Measurements from ENCODE around the gene TPRKB. TPM values are rescaled to one million over a fixed set of nuclear protein-coding genes. Genes with fewer than 3 reads are reported as not detected.
"Not testable (repeated sequence)": the region's sequence is repeated elsewhere in the genome, so short reads cannot be mapped to it uniquely, and the experiment has no call there.

The TPRKB gene
- total RNA-seq, 2 donors from 2014 or later = 18.9 to 26.5 TPM

DNA sequence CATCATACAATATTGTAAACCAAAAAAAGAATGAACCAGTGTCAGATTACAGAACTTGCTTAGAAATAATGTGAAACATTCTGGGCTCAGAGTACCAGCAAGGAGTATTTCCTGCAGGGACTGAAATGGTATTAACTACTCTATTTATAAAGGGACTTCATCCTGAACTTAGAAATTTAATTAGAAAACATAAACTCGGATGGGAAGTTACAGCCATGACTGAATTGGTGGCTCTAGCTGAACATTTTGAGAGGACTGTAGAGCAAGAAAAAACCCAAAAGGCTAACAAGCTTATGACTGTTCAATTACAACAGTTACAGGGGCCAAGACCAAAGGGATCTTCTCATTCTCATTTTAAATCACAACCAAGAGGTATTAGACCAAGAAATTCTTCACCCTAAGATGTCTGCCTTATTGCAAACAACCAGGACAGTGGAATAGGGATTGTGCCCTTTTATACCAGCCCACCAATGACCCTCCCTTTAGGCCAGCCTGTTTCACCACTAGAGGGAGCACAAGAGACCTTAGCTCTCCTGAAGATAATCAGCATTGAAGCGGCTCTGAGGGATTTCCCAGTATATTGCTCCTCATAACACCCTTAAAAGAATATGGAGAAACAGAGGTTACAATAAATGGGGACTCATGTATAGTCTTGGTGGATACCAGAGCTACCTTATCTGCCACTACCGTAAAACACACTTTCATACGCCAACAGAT is 46.6 kb downstream of the TPRKB start:
- DNase-seq (ENCODE audit: low spot score); H3K27me3 ChIP-seq (replicated peaks; ENCODE audit: insufficient read depth); ATAC-seq (ENCODE audit: insufficient number of reproducible peaks, low FRiP score, low read depth); H3K27ac ChIP-seq; H3K4me1 ChIP-seq (ENCODE audit: control insufficient read depth in 1 of 2, low read depth in 2 of 2); H3K36me3 ChIP-seq; H3K9me3 ChIP-seq; H3K4me3 ChIP-seq: not testable (repeated sequence)
- TF ChIP-seq, protein P1, sequence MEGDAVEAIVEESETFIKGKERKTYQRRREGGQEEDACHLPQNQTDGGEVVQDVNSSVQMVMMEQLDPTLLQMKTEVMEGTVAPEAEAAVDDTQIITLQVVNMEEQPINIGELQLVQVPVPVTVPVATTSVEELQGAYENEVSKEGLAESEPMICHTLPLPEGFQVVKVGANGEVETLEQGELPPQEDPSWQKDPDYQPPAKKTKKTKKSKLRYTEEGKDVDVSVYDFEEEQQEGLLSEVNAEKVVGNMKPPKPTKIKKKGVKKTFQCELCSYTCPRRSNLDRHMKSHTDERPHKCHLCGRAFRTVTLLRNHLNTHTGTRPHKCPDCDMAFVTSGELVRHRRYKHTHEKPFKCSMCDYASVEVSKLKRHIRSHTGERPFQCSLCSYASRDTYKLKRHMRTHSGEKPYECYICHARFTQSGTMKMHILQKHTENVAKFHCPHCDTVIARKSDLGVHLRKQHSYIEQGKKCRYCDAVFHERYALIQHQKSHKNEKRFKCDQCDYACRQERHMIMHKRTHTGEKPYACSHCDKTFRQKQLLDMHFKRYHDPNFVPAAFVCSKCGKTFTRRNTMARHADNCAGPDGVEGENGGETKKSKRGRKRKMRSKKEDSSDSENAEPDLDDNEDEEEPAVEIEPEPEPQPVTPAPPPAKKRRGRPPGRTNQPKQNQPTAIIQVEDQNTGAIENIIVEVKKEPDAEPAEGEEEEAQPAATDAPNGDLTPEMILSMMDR (IDR thresholded peaks at IDR 0.05) = peak; percentile 27

DNA sequence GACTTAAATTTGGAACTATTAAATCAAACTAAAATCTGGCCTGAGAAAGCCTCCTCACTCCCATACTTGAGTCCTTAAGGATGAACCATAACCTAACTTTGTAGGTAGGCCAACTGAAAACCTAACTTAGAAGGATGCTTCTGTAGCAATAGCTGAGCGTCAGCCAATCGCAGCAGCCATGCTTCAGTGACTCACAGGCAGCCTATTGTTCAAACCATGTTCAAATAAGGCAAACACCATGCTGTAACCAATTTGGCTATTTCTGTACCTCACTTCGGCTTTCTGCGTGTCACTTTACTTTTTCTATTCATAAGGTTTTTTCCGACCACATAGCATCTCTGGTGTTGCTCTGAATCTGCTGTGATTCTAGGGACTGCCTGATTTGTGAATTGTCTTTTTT is 48.7 kb downstream of the TPRKB start:
- H3K4me1 ChIP-seq (ENCODE audit: control insufficient read depth in 1 of 2, low read depth in 2 of 2); ATAC-seq (ENCODE audit: insufficient number of reproducible peaks, low FRiP score, low read depth); H3K36me3 ChIP-seq; H3K9me3 ChIP-seq; H3K4me3 ChIP-seq; DNase-seq (ENCODE audit: low spot score); H3K27ac ChIP-seq; H3K27me3 ChIP-seq (replicated peaks; ENCODE audit: insufficient read depth): not testable (repeated sequence)

DNA sequence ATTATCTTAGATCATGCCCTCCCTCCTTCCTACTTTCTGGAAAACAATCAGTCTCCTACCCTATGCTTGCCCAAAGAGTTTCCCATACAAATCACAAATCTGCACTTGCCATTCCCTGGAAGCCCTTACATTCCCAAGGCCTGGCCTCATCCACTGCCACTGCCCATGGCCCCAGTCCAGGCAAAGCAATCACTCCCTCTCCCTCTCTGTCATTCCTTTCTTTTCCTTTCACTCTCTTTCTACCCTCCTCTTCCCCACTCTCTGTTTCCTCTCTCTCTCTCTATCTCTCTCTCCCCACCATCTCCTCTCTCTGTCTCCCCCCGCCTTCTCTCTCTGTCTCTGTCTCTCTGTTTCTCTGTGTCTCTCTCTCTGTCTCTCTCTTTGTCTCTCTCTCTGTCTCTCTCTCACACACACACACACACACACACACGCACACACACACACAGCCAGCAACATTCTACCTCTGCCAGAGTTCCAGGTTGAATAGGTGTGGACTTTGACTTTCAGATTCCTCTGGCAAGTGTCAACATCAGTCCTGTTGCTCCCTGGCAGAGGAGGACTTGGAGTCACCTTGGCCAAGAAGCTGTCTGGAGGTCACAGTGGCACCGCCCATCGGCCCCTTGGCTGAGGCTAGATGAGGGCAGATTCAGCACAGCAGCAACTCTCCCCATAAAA is 51.2 kb downstream of the TPRKB start:
- H3K36me3 ChIP-seq = no peaks in the 10 kb centered on the region
- H3K4me3 ChIP-seq = no peak overlapping the region
- ATAC-seq (ENCODE audit: insufficient number of reproducible peaks, low FRiP score, low read depth) (no peak), DNase-seq (ENCODE audit: low spot score) (no peak)
- TF ChIP-seq, protein P1 (IDR thresholded peaks at IDR 0.05) = no peak
- peak overlapping the region in 1 of 2 donors; percentile 8 for H3K27ac ChIP-seq
- peaks cover 4% of the 10 kb centered on the region for H3K9me3 ChIP-seq
- no peaks in the 10 kb centered on the region for H3K27me3 ChIP-seq (replicated peaks; ENCODE audit: insufficient read depth)
- H3K4me1 ChIP-seq (ENCODE audit: control insufficient read depth in 1 of 2, low read depth in 2 of 2) = peaks cover 0 to 5% of the 10 kb centered on the region in 2 donors

DNA sequence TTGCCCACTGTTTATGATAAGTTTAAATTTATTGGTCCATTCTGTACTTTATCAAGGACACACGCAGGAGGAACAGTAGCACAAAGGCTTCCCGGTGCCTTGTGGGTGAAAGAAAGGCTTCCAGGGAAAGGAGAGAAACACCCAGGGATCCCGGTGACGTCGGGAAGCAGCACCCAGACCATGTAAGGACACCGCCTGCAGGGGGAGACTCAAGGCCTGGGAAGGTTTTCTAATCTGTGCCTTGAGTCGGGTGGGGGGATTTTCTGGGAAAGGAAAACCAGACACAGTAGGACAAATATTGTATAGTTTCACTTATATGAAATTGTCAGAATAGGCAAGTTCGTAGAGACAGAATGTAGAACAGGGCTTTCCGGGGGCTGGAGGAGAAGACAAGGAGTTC is 52.2 kb downstream of the TPRKB start:
- not testable (repeated sequence) for ATAC-seq (ENCODE audit: insufficient number of reproducible peaks, low FRiP score, low read depth); H3K9me3 ChIP-seq

DNA sequence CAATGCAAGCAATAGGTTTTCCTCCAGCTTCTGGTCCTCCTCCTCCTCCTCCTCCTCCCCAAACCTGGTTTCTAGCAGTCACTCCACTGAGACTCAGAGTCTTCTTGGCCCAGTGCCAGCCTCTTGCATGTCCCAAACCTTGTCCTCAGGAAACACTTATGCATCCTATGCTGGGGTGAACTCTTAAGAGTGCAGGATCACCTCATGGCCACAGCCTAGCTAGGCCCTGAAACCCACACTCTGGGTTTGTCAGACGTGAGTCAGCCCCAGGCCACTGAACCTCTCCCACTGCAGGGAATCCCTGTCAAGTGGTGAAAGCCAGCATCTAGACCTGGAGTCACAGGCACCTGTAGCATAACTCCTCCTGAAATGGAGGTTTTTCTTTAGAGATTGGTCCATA is 52.8 kb downstream of the TPRKB start:
- H3K27me3 ChIP-seq (replicated peaks; ENCODE audit: insufficient read depth); H3K36me3 ChIP-seq; H3K27ac ChIP-seq; H3K4me1 ChIP-seq (ENCODE audit: control insufficient read depth in 1 of 2, low read depth in 2 of 2); H3K9me3 ChIP-seq; ATAC-seq (ENCODE audit: insufficient number of reproducible peaks, low FRiP score, low read depth); DNase-seq (ENCODE audit: low spot score); H3K4me3 ChIP-seq: not testable (repeated sequence)

More for the DNA sequence above, 52.2 kb downstream of the TPRKB start:
- H3K36me3 ChIP-seq; DNase-seq (ENCODE audit: low spot score); H3K4me3 ChIP-seq; H3K4me1 ChIP-seq (ENCODE audit: control insufficient read depth in 1 of 2, low read depth in 2 of 2); H3K27me3 ChIP-seq (replicated peaks; ENCODE audit: insufficient read depth); H3K27ac ChIP-seq: not testable (repeated sequence)

DNA sequence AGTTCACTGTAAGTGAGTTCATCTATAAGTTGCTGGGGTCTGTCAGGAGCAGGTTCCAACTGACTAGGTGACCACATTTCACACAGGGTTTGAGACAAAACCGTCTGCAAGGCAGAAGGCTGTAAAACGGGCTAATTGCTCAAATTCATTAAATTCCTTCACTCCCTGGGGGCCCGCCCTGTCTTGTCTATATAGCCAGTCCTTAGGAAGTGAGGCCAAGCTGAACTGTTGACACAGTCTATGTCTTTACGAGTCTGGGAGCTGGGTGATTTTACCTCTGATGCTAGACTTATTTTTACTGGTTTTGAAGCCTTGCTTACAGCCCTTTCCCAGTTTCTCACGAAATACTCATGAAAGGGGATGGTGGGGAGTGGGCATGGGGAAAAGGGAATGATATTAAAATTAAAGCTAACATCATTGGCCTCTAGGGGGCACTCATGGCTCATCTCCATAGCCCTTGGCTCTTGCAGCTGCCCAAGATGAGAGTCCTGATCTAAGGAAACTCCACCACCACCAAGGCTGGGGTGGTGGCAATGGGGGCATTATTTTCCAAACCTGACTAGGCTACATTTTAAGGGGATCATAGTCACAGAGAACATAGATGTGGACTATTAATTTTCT is 57.1 kb downstream of the TPRKB start:
- not testable (repeated sequence) for ATAC-seq (ENCODE audit: insufficient number of reproducible peaks, low FRiP score, low read depth); H3K36me3 ChIP-seq; H3K27ac ChIP-seq; H3K27me3 ChIP-seq (replicated peaks; ENCODE audit: insufficient read depth); DNase-seq (ENCODE audit: low spot score); H3K9me3 ChIP-seq; H3K4me1 ChIP-seq (ENCODE audit: control insufficient read depth in 1 of 2, low read depth in 2 of 2); H3K4me3 ChIP-seq
- TF ChIP-seq, protein P1 (IDR thresholded peaks at IDR 0.05) = peak; percentile 35

Other genes starting within 250 kb of the TPRKB start
- gene NAT8, start 94.9 kb downstream of the TPRKB start, total RNA-seq = not detected
- 10 to 100 TPM; 24.1 to 34.8 TPM for gene DUSP11, start 42.8 kb upstream of the TPRKB start, total RNA-seq
- not detected for gene C2orf78, start 46.8 kb upstream of the TPRKB start, total RNA-seq
- gene STAMBP, start 91.6 kb upstream of the TPRKB start, total RNA-seq = 10 to 100 TPM; 23.8 to 34.4 TPM
- 100 to 1,000 TPM; 251 to 325 TPM for gene ACTG2, start 155.7 kb upstream of the TPRKB start, total RNA-seq
- gene DGUOK, start 189.5 kb upstream of the TPRKB start, total RNA-seq = 10 to 100 TPM; 20.8 to 36.2 TPM
- 10 to 100 TPM in 1 of 2 donors, 1 to 10 TPM in 1; 8.7 to 15.8 TPM for gene TET3, start 247.6 kb upstream of the TPRKB start, total RNA-seq

All from thoracic aorta (tissue), 2 donors.